ENCODE measurements around the gene ZNF580.

The ZNF580 gene

DNA sequence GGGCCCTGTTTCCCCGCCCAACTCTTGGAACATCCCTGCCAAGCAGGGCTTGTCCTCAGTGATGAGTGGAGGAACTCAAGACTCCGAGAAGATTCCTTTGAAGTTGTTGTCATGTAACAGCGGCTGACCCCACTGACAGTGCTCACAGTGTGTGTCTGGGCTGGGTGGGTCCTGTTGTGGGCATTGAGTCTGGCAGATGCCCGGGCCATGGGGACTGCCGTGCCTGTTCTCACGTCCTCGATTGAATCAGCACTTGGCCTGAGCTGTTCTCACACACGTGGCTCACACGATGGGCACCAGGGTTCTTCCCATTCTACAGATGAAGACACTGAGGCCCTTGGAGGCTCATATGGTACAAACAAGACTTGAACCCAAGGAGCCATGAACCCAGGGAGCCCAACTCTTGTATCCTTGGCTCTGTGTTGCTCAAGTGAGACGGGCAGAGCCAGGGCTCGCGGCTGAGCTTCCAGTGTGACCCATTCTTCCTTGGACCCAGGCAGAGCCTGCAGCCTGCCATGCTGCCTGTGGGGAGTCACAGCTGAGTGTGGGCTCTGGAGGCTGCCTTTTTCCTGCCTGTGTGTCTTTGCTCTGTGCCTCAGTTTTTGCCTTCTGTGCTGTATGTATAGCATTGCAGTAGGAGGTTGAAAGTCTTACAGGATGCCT is 25.7 kb downstream of the ZNF580 start:
- DNase-seq: no peak

- no peak for DNase-seq
These were observed 26.2 kb downstream of the ZNF580 start for GRCh38 chr19:55667006-55667381.

- DNase-seq: no peak
These were observed 26.7 kb downstream of the ZNF580 start for GRCh38 chr19:55667511-55667910.

- DNase-seq: no peak
These were observed 27.2 kb downstream of the ZNF580 start for GRCh38 chr19:55667958-55668357.

DNA sequence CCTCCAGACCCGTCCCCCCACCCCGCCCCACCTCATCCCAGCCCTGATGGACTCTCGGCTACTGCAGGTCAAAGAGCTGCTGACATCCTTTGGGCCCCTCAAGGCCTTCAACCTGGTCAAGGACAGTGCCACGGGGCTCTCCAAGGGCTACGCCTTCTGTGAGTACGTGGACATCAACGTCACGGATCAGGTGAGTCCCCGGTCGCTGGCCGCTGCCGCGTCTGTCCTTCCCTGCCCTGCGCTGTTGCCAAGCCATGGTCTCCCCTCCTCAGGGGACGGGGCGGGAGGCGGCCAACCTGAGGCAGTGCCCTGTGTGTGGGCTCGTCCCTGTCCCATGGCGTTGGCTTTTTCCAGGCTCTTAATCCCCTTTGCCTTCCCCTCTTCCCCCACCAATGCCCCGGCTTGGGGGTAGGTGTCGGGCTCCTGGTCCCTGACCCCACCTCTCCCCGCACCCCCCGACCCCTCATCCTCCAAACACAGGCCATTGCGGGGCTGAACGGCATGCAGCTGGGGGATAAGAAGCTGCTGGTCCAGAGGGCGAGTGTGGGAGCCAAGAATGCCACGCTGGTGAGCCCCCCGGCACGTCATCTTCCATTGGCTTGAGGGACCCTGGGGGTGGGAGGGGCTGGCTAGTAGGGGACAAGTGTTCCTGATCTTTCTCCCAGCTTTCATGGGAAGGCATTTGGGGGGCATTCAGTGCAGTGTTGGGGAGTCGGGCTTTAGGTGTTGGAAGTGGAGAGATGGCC is 28.0 kb downstream of the ZNF580 start:
- DNase-seq: no peak

GRCh38 chr19:55669418-55670279 is 28.8 kb downstream of the ZNF580 start:
- DNase-seq: no peak

GRCh38 chr19:55670280-55671053 is 29.7 kb downstream of the ZNF580 start:
- no peak for DNase-seq

DNA sequence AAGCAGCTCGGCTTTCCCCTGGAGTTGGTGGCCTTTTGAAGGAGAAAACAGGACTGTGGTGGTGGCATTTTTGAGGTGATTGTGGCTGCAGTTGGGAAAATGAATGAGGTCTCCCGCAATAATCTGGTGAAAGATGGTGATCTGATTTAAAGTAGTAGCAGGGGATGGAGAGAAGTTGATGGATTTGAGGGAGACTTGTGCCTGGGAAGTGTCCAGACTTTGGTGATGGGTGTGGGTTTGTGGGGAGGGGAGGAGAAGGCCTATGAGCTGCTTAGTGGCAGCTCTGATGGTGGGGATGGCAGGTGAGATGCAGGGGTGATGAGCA is 30.2 kb downstream of the ZNF580 start:
- no peak for DNase-seq

DNA sequence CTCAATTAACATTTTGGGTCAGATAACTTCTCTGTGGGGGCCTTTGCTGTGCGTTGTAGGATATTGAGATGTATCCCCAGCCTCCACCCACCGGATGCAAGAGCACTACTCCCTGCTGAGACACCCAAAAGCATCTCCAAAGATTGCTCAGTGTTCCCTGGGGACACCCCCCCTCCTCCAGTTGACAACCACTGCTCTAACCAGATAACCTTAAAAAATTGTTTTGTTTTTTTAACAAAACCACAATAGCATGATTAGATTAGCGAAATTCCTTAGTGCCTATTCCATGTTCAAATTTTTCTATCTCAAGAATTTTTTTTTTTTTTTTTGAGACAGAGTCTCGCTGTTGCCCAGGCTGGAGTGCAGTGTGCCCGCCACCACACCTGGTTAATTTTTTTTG is 31.6 kb downstream of the ZNF580 start:
- DNase-seq: no peak

DNA sequence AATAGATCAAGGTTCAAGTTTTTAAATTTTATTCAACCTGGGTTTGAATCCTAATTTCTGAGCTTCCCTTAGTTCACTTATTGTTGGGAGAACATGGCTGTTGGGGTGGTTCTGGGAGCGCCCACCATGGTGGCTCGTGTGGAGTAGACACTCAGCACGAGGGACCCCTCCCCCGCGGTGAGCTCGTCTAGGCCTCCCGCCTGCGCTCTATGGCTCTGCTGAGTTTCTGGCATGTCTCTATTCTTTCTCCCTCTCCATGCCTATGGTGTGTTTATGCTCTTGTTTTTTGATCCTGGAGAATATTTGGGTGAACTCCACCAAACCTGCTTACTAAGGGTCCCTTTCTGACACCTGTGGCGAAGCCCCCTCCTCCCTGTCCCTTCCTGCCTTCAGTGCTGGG is 32.7 kb downstream of the ZNF580 start:
- DNase-seq: no peak

- DNase-seq: no peak
These were observed 33.1 kb downstream of the ZNF580 start for GRCh38 chr19:55673889-55674288.

GRCh38 chr19:55674459-55674840 is 33.6 kb downstream of the ZNF580 start:
- DNase-seq: no peak

DNA sequence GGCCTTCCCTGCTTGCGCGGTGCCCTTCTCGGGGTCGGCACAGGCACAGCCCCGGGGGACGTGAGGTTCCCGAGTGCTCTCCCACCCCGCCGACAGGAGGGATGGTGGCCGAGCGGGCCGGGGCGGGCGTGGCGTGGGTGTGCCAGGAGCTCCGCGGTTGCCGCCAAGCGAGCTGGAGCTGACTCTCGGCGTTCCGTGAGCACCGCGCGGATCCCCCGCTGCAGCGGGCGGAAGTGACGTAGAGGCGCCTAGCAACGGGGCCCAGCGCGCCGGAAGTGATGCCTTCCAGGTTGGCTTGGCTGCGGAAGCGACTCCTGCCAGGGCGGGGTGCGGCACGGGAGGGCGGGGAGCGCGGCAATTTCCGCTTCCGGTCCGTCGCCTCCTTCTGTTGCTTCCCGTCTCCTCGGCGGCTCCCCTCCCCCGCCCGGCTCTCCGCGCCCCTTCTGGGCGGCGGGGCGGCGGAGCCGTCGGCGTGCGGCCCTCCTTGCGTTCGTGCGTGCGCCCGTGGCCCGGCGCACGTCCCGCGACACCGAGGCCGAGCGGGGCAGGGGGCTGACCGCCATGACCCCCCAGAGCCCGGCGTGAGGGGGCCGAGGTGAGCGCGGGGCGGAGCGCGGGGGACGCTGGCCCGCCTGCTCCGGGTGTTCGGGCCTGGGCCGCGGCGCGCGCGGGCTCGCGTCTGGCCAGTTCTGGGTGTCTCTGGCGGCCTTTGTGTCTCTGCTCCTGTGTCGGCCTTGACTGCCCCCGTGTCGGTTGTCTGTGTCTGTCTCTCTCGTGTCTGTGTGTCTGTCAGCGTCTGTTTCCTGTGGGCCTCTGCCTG is 34.2 kb downstream of the ZNF580 start, which contains the start of gene EPN1:
TSS of gene EPN1 (plus strand) at position 386 of the 820 bp plus-strand sequence. CDS start 3,402 bp downstream, outside the sequence.
- peak; percentile 97 for DNase-seq

DNA sequence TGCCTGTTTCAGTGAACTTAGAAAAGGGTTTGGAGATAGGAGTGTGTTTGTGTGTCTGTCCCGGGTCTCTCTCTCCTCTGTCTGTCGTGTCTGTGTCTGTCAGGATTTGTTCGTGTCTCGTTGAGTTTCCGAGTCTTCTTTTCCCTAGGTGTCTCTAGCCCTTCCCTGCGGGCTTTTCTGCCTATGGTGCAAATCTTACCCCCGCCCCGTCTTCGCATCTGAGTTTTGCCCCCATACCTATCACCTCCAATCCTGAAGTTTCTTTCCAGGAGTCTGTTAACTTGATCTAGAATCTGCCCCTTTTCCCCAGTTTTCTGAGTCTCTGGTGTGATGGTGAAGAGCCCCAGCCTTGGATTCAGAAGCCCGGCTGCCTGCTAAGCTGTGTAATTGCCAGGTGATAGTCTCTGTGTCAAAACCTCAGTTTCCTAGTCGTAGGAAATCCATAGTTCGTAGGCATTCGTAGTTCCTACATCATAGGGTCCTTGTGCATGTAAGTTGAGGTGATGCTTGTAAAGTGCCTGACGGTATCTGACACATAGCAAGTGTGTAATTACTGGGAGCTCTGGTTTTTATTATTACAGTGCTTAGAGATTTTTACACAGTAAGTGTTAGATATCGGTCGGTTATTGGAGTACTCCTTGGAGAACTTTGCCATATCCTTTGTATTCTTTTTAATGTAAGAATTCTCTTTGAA is 35.0 kb downstream of the ZNF580 start:
- DNase-seq: no peak

GRCh38 chr19:55676383-55676782 is 35.6 kb downstream of the ZNF580 start:
- no peak for DNase-seq

- no peak for DNase-seq
These were observed 36.2 kb downstream of the ZNF580 start for GRCh38 chr19:55676889-55677505.

DNA sequence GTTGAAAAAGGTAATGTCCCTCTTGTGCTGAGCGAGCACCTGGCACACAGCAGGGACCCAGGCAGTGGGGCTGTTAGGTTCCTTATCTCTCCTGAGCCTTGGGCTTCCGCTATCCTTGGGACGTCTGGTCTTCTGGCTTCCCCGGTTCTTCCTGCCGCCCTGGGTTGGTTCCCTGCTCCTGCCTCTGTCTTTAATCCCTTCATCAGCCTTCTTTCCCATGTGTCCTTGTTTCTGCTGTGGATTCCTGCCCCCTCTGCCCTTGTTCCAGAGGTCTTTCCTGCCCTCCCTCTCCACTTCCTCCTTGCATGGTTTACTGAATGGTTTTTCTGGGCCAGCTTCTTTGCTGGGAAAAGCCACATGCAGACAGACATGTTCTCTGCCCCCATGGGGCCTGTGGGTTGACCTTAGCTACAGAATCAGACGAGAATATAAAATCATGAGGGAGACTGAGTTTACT is 36.8 kb downstream of the ZNF580 start:
- DNase-seq: no peak

- no peak for DNase-seq
These were observed 37.4 kb downstream of the ZNF580 start for GRCh38 chr19:55678121-55678671.

DNA sequence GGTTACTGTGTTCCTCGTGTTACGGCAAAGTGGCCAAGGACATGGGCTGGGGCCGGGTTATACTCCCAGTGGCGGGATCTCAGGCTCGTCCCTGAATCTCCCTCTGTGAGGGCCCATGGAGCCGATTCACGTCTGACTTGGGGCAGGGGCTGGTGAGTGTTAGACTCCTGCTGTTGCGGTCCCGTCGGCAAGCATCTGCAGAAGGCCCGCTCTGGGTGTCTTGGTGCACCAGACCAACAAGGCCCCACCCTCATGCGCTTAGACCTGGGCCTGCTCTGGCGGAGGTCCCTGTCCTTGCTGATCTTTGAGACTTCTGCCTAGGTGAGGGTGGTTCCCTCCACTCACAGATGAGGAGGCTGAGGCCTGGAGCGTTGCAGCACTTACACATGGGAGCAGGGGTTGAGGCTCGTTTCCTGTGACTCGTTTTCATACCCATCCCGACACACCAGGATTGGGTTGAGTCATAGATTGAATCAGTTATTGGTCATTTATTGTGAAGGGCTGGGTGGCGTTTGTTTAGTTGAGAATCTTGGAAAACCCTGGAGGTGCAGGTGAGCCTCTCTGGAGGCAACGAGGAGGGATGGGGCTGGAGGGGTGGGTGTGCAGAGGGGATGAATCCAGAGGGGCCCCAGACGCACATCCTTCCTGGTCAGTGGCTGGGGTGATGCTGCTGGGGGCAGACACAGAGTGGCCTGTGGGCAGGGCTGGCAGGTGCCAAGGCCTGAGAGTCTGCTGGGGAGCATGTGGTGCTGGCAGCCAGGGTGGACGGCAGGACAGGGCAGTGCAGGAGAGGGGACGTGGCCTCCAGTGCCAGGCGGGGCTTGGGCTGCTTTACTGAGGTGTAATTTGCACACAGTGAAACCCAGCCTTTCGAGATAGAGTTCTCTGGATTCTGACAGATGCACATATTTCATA is 38.8 kb downstream of the ZNF580 start:
- DNase-seq: no peak
